ENCODE data around the gene MYRIP.

DNA sequence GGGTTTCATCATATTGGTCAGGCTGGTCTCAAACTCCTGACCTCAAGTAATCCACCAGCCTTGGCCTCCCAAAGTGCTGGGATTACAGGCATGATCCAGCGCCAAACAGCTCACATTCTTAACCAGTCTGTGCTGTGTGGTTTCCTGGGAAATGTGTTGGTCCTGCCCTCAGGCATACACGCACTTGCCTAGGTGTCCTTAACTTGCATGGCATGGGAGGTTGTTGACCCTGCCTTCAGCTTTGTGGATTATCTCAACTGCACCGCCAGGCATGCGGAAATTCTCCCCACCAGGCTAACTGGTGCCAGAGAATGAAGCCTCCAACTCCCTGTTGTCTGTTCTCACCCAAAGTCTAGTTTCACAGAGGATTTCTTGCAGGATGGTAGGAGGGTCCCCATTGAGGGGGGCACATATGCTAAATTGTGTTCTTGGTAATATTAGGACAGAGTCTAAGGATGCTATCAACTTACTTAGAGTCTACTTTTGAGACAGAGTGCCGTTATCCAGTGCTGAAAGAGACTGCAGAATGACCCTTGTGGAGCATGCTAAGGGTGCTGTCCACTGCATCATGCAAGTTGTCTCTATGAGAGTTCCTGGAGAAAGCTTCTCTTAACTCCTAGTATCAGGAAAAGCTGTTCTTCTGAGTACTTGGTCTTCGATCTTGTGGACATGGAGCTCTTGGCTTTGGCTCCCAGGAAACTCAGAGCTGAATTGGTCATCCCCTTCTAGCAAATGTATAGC lies 438.5 kb downstream of the MYRIP start:
- no peak for TF ChIP-seq TAF1 (IDR thresholded peaks at IDR 0.05; ENCODE audit: borderline replicate concordance, low read depth, low read length)
- no peak for TF ChIP-seq POLR2A (IDR thresholded peaks at IDR 0.05; ENCODE audit: low read depth, low read length)

Data from GM12892 (cell line).